GM18499 (cell line): Measurements from ENCODE around the gene SH3BP4.

Experiments
- ATAC-seq: cut with Tn5 transposase; IDR thresholded peaks from one replicate; pipeline ENCODE4 v1.9.1; 2021; ENCODE audit warnings: moderate number of reproducible peaks; ENCODE audit not compliant: insufficient read depth, unreplicated experiment

The SH3BP4 gene

DNA sequence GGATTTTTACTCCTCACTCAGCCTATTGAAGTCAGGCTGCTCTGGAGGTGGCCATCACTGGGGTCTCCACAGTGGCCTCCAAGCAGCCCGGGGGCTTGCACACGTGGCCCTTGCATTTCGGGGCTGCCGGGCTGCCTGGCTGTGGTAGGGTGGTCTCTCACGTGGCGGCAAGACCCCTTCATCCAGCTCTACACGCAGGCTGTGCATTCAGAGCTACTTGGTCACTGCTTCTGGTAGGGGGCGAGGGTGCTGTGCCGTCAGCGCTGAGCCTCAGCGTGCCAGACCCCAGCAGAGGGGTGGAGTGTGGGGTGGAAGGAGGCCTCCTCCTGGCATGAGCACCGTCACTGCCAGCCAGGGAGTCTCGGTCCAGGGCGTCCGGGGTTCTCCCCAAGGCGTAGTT lies 80.6 kb downstream of the SH3BP4 start:
- ATAC-seq = no peak

DNA sequence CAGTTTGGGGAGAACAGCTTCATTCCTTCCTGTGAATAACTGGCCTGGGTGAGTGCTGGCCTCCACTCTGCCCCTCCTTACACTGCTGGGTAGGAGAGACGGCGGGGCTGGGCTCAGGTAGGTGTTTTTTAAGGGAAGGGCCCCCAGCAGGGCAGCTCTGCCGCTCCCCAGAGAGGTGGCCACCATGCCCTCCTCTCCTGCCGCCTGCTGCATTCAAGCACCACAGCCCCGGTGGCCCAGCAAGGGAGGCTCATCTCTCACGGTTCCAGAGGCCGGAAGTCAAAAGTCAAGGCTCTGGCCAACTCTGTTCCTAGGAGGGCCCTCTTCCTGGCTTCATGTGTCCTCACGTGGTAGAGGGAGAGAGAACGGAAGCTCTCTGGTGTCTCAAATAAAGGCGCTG lies 81.1 kb downstream of the SH3BP4 start:
- no peak for ATAC-seq

GRCh38 chr2:235034265-235035118 lies 82.7 kb downstream of the SH3BP4 start:
- no peak for ATAC-seq

DNA sequence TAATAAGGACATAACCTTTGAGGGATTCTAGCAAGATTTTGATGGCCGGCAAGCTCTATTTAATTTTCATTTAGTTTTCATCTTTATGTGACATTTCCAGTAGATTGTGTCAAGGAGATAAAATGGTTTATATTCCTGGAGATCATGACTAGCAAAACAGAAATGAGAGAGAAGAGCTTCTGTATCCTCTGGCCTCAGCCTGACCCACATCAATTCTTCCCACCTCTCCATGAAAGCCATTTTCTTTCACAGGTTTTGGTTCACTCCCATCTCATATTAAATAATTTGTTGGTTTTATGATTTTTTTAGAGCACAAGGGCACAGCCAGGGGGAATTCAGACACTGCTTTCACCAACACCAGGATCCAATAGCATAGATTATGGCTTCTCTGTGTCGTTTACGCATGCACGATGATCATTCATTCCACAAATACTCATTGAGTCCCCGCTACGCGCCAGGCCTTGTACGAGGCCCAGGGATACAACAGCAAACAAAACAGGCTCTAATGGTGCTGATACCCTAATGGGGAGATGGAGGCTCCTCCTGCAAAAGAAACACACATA lies 85.9 kb downstream of the SH3BP4 start:
- ATAC-seq = no peak

- ATAC-seq = no peak
These were observed 89.6 kb downstream of the SH3BP4 start for GRCh38 chr2:235041221-235041917.

DNA sequence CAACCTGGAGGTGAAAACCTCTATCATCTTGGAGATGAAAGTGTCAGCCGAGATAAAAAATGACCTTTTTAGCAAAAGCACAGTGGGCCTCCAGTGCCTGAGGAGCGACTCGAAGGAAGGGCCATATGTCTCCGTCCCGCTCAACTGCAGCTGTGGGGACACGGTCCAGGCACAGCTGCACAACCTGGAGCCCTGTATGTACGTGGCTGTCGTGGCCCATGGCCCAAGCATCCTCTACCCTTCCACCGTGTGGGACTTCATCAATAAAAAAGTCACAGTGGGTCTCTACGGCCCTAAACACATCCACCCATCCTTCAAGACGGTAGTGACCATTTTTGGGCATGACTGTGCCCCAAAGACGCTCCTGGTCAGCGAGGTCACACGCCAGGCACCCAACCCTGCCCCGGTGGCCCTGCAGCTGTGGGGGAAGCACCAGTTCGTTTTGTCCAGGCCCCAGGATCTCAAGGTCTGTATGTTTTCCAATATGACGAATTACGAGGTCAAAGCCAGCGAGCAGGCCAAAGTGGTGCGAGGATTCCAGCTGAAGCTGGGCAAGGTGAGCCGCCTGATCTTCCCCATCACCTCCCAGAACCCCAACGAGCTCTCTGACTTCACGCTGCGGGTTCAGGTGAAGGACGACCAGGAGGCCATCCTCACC lies 90.2 kb downstream of the SH3BP4 start:
- ATAC-seq = no peak

GRCh38 chr2:235042576-235043515 lies 91.0 kb downstream of the SH3BP4 start:
- no peak for ATAC-seq

DNA sequence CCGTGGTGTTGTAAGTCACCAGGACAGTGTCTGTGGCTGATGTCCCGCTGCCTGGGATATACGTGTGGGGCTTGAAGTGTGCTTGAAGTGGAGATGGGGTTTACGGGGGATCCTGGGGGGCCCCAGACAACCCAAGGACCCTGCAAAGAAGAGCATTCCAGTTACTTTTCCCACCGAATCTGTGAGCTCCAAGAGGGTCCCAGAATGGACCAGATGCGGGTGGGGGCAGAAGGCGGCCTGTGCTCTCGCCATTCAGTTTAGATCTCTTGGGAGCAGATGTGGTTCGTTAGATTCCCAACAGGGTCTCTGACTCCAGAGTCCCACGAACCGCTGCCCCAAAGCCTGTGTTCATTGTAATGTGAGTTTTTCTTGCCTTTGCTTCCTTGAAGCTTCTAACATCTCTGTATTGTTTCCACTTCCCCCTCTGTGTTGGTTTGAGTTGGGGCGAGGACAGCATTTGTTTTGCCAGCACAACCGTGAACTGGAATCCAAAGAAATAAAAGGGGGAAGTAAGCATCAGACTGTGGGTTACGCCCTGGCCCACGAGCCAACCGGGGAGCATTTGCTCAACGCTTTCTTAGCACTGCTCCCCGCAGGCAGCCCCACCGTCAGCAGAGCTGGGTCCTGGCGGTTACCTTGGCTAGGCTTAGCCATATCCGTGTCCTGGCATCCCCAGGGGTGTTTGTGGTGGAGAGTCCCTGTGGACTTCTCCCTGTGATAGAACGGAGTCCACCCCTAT lies 92.1 kb downstream of the SH3BP4 start:
- ATAC-seq = no peak

DNA sequence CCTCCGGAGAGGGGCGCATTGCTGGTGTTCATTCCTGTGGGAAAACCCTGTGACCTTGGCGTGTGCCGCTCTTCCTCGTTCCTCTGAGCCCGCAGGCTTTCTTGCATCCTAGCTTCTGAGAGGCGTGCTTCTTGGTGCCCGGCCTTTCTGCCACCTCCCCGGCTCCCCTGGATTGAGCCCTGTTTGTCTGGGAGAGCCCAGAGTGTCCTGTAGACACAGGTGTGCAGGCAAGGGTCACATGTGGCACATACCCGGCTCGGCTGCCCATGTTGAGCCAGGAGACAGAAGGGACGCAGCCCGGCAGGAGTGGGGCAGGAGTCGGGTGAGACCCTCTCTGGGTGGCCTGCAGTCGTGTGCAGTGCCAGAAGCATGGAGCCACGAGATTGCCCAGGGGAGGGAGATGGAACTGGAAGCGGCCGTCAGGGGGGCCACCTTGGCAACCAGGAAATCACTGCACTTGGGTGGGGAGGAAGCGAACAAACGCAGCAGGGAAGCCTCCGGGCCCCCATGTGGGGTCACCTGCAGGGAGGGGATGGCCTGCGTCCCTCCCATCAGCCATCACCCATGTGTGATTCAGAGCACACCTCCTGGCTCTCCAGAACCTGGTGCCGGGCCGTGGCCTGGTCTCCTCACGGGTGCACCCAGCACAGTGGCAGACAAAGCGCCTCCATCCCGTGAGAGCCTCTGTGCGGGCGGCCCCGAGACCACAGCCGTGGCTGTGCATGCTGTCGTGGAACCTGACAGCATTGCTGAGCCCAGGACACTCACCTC lies 92.9 kb downstream of the SH3BP4 start:
- no peak for ATAC-seq

- no peak for ATAC-seq
These were observed 93.6 kb downstream of the SH3BP4 start for GRCh38 chr2:235045336-235045972.

DNA sequence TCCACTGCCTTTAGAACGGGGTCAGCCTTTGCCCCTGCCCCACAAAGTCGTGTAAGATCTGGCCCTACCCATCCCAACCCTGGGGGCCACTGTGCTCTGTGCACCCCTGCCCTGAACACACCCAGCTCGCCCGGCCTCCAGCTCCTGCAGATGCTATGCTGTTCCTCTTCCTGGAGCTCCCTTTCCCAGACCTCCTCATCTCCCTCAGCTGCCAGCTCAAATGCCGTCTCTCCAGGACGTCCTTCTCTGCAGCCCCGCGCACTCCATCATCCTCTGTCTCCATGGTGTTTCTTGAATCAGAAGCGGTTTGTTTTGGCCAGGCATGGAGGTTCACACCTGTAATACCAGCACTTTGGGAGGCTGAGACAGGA lies 94.1 kb downstream of the SH3BP4 start:
- no peak for ATAC-seq

- ATAC-seq = no peak
These were observed 94.8 kb downstream of the SH3BP4 start for GRCh38 chr2:235046589-235046988.

GRCh38 chr2:235047171-235048160 lies 95.6 kb downstream of the SH3BP4 start:
- ATAC-seq = no peak

- ATAC-seq = no peak
These were observed 96.7 kb downstream of the SH3BP4 start for GRCh38 chr2:235048549-235048948.

DNA sequence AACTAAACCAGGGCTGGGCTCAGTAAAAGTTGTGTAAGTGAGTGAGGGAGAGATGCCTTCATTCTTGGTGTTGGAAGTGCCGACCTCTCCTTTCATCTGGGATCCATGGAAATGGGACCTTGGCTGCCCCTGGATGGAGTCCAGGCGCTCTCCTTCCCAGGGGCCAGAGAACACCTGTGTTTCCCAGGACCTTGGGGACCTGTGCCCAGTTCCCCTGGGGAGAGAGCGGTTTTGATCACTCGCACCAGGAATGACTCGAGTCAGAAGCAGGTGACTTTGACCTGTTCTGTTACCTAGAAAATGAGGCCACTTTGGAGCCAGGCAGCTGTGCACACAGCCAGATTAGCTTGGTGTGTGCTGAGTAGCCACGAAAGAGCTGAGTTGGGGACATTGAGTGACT lies 97.3 kb downstream of the SH3BP4 start:
- no peak for ATAC-seq

- no peak for ATAC-seq
These were observed 97.9 kb downstream of the SH3BP4 start for GRCh38 chr2:235049719-235050118.

- ATAC-seq = no peak
These were observed 99.1 kb downstream of the SH3BP4 start for GRCh38 chr2:235050980-235051351.
